HepG2 (cell line): ENCODE data around the gene PAM16. TPM values are rescaled to one million over a fixed set of nuclear protein-coding genes. Genes with fewer than 3 reads are reported as not detected.

Experiments
- HIVEP1 ChIP-seq: sonication (generic); formaldehyde crosslinking; IDR thresholded peaks from 2 replicates; pipeline ENCODE4 v1.4.0; 2020; ENCODE audit warnings: mild to moderate bottlenecking, missing genetic modification reagents
- KDM2A ChIP-seq: sonication (generic); formaldehyde crosslinking; IDR thresholded peaks from 2 replicates; pipeline ENCODE4 v1.4.0; 2020; ENCODE audit warnings: low read depth, missing genetic modification reagents, borderline replicate concordance
- RBM39 ChIP-seq: fragments of 200-400 bp; formaldehyde crosslinking; IDR thresholded peaks from one replicate; pipeline ENCODE4 v1.6.1; 2018; ENCODE audit warnings: antibody characterized with exemption, mild to moderate bottlenecking, low read depth, low read length; ENCODE audit not compliant: poor library complexity, severe bottlenecking
- SMC3 ChIP-seq: IDR thresholded peaks from 2 replicates; pipeline ENCODE4 v1.6.1; 2011; ENCODE audit warnings: low read length, improper control_type of control experiment
- ZFX ChIP-seq: sonication (generic); formaldehyde crosslinking; IDR thresholded peaks from 2 replicates; pipeline ENCODE4 v1.4.0; 2020; ENCODE audit warnings: mild to moderate bottlenecking, low read depth, missing genetic modification reagents, moderate library complexity
- polyA plus RNA-seq, 8 experiments: library from polyadenylated mRNA; depleted of rRNA in 3 of 8; stranded (reverse) in 7 of 8; unstranded in 1 of 8; fragments of >200 nt; fragmentation: Illumina TruSeq in 4 of 8; extraction: Trizol in 4 of 8; gene quantifications; 2 replicates each; pipeline versions ENCODE4 v1.2.1 to v1.2.3, GENCODE V29; 2011 to 2016; ENCODE audit warnings: low read depth in 4 of 8, missing spikeins in 1 of 8, mixed read lengths in 1 of 8; ENCODE audit not compliant: insufficient read depth in 1 of 8
- total RNA-seq, 5 experiments: library from RNA; depleted of rRNA; stranded (reverse); fragments of >200 nt; fragmentation: Illumina TruSeq; extraction: Trizol; gene quantifications; 2 replicates each; pipeline ENCODE4 v1.2.3, GENCODE V29; 2016; ENCODE audit warnings: low read depth in 1 of 5
- TF ChIP-seq, protein P1 (sequence below): sonication (generic); formaldehyde crosslinking; conservative IDR thresholded peaks from 2 replicates; pipeline ENCODE4 v1.8.0; 2022; ENCODE audit warnings: mild to moderate bottlenecking, moderate library complexity, missing genetic modification reagents
- TF ChIP-seq, protein P2 (sequence below): sonication (generic); formaldehyde crosslinking; IDR thresholded peaks from 2 replicates; pipeline ENCODE4 v1.4.0; 2020; ENCODE audit warnings: missing genetic modification reagents
- TF ChIP-seq, protein P3 (sequence below): sonication (generic); formaldehyde crosslinking; IDR thresholded peaks from 2 replicates; pipeline ENCODE4; 2020; ENCODE audit warnings: missing genetic modification reagents, mild to moderate bottlenecking, borderline replicate concordance
- TF ChIP-seq, protein P4 (sequence below): sonication (generic); formaldehyde crosslinking; IDR thresholded peaks from 2 replicates; pipeline ENCODE4 v1.5.0; 2020; ENCODE audit warnings: mild to moderate bottlenecking, missing genetic modification reagents, borderline replicate concordance
- TF ChIP-seq, protein P5 (sequence below): sonication (generic); formaldehyde crosslinking; IDR thresholded peaks from 2 replicates; pipeline ENCODE4 v1.8.0; 2022; ENCODE audit warnings: mild to moderate bottlenecking, missing genetic modification reagents; ENCODE audit not compliant: insufficient replicate concordance

Gene PAM16
- total and polyA plus RNA-seq, 2 of the 13 experiments (the other 11 are each of a cell fraction or from before 2014, with no cell fraction given) = 51.5 to 51.8 TPM

DNA sequence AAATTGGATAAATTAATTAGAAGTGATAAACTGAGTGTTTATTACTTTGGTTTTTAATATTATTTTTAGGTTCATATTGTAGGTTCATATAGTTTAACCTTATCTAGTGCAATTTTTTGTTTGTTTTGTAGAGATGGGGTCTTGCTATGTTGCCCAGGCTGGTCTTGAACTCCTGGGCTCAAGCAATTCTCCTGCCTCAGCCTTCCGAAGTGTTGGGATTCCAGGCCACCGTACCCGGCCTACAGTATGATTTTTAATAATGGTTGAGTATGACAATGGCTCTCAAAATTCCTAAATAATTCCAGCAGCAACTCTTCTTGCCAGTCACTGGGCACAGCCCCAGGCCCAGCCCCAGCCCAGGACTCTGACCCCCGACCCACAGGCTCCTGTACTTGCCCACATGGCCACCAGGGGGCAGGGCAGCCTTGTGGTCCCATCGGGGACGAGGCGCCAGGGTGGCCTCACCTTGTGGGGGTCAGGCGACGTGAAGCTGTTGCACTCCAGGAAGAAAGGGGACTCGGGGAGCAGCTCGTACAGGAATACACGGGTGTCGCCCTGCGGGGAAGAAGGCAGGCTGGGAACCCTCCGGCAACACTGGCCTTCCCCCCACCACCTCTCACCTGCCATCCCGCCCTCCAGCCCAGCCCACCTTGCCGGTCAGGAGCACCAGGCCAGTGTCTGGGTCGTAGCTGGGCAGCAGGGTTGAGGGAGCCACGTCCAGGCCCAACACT, 7.9 kb upstream of the PAM16 start (continued):
- TF ChIP-seq, protein P1, sequence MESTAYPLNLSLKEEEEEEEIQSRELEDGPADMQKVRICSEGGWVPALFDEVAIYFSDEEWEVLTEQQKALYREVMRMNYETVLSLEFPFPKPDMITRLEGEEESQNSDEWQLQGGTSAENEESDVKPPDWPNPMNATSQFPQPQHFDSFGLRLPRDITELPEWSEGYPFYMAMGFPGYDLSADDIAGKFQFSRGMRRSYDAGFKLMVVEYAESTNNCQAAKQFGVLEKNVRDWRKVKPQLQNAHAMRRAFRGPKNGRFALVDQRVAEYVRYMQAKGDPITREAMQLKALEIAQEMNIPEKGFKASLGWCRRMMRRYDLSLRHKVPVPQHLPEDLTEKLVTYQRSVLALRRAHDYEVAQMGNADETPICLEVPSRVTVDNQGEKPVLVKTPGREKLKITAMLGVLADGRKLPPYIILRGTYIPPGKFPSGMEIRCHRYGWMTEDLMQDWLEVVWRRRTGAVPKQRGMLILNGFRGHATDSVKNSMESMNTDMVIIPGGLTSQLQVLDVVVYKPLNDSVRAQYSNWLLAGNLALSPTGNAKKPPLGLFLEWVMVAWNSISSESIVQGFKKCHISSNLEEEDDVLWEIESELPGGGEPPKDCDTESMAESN (CRISPR knock-in tag) = no peak
- TF ChIP-seq, protein P2, sequence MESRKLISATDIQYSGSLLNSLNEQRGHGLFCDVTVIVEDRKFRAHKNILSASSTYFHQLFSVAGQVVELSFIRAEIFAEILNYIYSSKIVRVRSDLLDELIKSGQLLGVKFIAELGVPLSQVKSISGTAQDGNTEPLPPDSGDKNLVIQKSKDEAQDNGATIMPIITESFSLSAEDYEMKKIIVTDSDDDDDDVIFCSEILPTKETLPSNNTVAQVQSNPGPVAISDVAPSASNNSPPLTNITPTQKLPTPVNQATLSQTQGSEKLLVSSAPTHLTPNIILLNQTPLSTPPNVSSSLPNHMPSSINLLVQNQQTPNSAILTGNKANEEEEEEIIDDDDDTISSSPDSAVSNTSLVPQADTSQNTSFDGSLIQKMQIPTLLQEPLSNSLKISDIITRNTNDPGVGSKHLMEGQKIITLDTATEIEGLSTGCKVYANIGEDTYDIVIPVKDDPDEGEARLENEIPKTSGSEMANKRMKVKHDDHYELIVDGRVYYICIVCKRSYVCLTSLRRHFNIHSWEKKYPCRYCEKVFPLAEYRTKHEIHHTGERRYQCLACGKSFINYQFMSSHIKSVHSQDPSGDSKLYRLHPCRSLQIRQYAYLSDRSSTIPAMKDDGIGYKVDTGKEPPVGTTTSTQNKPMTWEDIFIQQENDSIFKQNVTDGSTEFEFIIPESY = peak; percentile 87
- TF ChIP-seq, protein P3, sequence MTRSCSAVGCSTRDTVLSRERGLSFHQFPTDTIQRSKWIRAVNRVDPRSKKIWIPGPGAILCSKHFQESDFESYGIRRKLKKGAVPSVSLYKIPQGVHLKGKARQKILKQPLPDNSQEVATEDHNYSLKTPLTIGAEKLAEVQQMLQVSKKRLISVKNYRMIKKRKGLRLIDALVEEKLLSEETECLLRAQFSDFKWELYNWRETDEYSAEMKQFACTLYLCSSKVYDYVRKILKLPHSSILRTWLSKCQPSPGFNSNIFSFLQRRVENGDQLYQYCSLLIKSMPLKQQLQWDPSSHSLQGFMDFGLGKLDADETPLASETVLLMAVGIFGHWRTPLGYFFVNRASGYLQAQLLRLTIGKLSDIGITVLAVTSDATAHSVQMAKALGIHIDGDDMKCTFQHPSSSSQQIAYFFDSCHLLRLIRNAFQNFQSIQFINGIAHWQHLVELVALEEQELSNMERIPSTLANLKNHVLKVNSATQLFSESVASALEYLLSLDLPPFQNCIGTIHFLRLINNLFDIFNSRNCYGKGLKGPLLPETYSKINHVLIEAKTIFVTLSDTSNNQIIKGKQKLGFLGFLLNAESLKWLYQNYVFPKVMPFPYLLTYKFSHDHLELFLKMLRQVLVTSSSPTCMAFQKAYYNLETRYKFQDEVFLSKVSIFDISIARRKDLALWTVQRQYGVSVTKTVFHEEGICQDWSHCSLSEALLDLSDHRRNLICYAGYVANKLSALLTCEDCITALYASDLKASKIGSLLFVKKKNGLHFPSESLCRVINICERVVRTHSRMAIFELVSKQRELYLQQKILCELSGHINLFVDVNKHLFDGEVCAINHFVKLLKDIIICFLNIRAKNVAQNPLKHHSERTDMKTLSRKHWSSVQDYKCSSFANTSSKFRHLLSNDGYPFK (CRISPR knock-in tag) = no peak
- TF ChIP-seq KDM2A (CRISPR knock-in tag) (peak; percentile 67; the same call in 1 of the 2 replicates), HIVEP1 (CRISPR knock-in tag) (0 out of 2 replicates have a peak, but pooled peaks have one; percentile 46), ZFX (CRISPR knock-in tag) (peak; percentile 39; the same call in 1 of the 2 replicates), SMC3 (peak; percentile 69; the same call in 1 of the 2 replicates), RBM39 (peak; percentile 36)
- TF ChIP-seq, protein P4, sequence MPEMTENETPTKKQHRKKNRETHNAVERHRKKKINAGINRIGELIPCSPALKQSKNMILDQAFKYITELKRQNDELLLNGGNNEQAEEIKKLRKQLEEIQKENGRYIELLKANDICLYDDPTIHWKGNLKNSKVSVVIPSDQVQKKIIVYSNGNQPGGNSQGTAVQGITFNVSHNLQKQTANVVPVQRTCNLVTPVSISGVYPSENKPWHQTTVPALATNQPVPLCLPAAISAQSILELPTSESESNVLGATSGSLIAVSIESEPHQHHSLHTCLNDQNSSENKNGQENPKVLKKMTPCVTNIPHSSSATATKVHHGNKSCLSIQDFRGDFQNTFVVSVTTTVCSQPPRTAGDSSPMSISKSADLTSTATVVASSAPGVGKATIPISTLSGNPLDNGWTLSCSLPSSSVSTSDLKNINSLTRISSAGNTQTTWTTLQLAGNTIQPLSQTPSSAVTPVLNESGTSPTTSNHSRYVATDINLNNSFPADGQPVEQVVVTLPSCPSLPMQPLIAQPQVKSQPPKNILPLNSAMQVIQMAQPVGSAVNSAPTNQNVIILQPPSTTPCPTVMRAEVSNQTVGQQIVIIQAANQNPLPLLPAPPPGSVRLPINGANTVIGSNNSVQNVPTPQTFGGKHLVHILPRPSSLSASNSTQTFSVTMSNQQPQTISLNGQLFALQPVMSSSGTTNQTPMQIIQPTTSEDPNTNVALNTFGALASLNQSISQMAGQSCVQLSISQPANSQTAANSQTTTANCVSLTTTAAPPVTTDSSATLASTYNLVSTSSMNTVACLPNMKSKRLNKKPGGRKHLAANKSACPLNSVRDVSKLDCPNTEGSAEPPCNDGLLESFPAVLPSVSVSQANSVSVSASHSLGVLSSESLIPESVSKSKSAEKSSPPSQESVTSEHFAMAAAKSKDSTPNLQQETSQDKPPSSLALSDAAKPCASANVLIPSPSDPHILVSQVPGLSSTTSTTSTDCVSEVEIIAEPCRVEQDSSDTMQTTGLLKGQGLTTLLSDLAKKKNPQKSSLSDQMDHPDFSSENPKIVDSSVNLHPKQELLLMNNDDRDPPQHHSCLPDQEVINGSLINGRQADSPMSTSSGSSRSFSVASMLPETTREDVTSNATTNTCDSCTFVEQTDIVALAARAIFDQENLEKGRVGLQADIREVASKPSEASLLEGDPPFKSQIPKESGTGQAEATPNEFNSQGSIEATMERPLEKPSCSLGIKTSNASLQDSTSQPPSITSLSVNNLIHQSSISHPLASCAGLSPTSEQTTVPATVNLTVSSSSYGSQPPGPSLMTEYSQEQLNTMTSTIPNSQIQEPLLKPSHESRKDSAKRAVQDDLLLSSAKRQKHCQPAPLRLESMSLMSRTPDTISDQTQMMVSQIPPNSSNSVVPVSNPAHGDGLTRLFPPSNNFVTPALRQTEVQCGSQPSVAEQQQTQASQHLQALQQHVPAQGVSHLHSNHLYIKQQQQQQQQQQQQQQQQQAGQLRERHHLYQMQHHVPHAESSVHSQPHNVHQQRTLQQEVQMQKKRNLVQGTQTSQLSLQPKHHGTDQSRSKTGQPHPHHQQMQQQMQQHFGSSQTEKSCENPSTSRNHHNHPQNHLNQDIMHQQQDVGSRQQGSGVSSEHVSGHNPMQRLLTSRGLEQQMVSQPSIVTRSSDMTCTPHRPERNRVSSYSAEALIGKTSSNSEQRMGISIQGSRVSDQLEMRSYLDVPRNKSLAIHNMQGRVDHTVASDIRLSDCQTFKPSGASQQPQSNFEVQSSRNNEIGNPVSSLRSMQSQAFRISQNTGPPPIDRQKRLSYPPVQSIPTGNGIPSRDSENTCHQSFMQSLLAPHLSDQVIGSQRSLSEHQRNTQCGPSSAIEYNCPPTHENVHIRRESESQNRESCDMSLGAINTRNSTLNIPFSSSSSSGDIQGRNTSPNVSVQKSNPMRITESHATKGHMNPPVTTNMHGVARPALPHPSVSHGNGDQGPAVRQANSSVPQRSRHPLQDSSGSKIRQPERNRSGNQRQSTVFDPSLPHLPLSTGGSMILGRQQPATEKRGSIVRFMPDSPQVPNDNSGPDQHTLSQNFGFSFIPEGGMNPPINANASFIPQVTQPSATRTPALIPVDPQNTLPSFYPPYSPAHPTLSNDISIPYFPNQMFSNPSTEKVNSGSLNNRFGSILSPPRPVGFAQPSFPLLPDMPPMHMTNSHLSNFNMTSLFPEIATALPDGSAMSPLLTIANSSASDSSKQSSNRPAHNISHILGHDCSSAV (CRISPR knock-in tag) = no peak
- TF ChIP-seq, protein P5, sequence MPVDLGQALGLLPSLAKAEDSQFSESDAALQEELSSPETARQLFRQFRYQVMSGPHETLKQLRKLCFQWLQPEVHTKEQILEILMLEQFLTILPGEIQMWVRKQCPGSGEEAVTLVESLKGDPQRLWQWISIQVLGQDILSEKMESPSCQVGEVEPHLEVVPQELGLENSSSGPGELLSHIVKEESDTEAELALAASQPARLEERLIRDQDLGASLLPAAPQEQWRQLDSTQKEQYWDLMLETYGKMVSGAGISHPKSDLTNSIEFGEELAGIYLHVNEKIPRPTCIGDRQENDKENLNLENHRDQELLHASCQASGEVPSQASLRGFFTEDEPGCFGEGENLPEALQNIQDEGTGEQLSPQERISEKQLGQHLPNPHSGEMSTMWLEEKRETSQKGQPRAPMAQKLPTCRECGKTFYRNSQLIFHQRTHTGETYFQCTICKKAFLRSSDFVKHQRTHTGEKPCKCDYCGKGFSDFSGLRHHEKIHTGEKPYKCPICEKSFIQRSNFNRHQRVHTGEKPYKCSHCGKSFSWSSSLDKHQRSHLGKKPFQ = no peak
